Activated CD4-positive, CD25-positive, alpha-beta regulatory T cell (primary cell): ENCODE measurements around the gene OR6J1.
"Not testable (repeated sequence)": the region's sequence is repeated elsewhere in the genome, so short reads cannot be mapped to it uniquely, and the experiment has no call there.

Experiments
- DNase-seq, 4 experiments: peaks; one replicate each; lab custom pipeline; 2025; lab: John Stamatoyannopoulos, UW

Gene OR6J1

GRCh38 chr14:22650960-22651521, 6.9 kb upstream of the OR6J1 start:
- no peak for DNase-seq

GRCh38 chr14:22650046-22650739, 6.0 kb upstream of the OR6J1 start:
- no peak for DNase-seq

- no peak for DNase-seq
Measured at GRCh38 chr14:22648506-22648905, 4.4 kb upstream of the OR6J1 start.

- DNase-seq: no peak
Measured at GRCh38 chr14:22646570-22647254, 2.6 kb upstream of the OR6J1 start.

- no peak for DNase-seq
Measured at GRCh38 chr14:22641846-22642245, 2.3 kb downstream of the OR6J1 start.

GRCh38 chr14:22640192-22640591, 4.0 kb downstream of the OR6J1 start:
- no peak for DNase-seq

GRCh38 chr14:22635980-22636379, 8.2 kb downstream of the OR6J1 start:
- DNase-seq: not testable (repeated sequence)

GRCh38 chr14:22634233-22634900, 9.8 kb downstream of the OR6J1 start:
- DNase-seq: no peak

GRCh38 chr14:22630486-22630885, 13.7 kb downstream of the OR6J1 start:
- no peak for DNase-seq

- DNase-seq: no peak
Measured at GRCh38 chr14:22630066-22630465, 14.1 kb downstream of the OR6J1 start.

GRCh38 chr14:22629361-22629760, 14.8 kb downstream of the OR6J1 start:
- DNase-seq: no peak

- DNase-seq: no peak
Measured at GRCh38 chr14:22627506-22628263, 16.5 kb downstream of the OR6J1 start.

- no peak for DNase-seq
Measured at GRCh38 chr14:22626590-22626989, 17.6 kb downstream of the OR6J1 start.

- DNase-seq: no peak
Measured at GRCh38 chr14:22623047-22623446, 21.1 kb downstream of the OR6J1 start.

GRCh38 chr14:22622255-22622654, 21.9 kb downstream of the OR6J1 start:
- no peak for DNase-seq

- DNase-seq: not testable (repeated sequence)
Measured at GRCh38 chr14:22615765-22616164, 28.4 kb downstream of the OR6J1 start.

- DNase-seq: no peak
Measured at GRCh38 chr14:22614240-22614799, 29.8 kb downstream of the OR6J1 start.

GRCh38 chr14:22613736-22614239, 30.4 kb downstream of the OR6J1 start:
- DNase-seq: no peak

GRCh38 chr14:22613106-22613695, 31.0 kb downstream of the OR6J1 start:
- no peak for DNase-seq

- DNase-seq: no peak
Measured at GRCh38 chr14:22610931-22611330, 33.2 kb downstream of the OR6J1 start.

GRCh38 chr14:22607291-22607690, 36.9 kb downstream of the OR6J1 start:
- no peak for DNase-seq
